Prostate gland (tissue), 2 donors: ENCODE measurements around the gene FBXO8. TPM values are rescaled to one million over a fixed set of nuclear protein-coding genes. Genes with fewer than 3 reads are reported as not detected.

ENCODE experiments used
- DNase-seq: peaks from one replicate; pipeline ENCODE4 v3.0.0-alpha.2; 2019; ENCODE audit warnings: low spot score
- H3K27ac ChIP-seq, 2 donors: fragments of 200-600 bp; sonication (generic); 2 replicates each; pipeline ENCODE4 v1.5.1; 2017 to 2019
- H3K27me3 ChIP-seq: fragments of 200-600 bp; sonication (generic); replicated peaks from 2 replicates; pipeline ENCODE4 v1.5.1; 2019; ENCODE audit not compliant: insufficient read depth
- H3K36me3 ChIP-seq, 2 donors: fragments of 200-600 bp; sonication (generic); 1 replicate in 1 of 2; 2 replicates in 1 of 2; pipeline versions ENCODE4 v1.5.1 to v1.8.1; 2017 to 2019
- H3K4me1 ChIP-seq: fragments of 200-600 bp; sonication (generic); replicated peaks from 2 replicates; pipeline ENCODE4 v1.5.1; 2019
- H3K4me3 ChIP-seq, 2 donors: fragments of 200-600 bp; sonication (generic); 2 replicates each; pipeline ENCODE4 v1.5.1; 2017 to 2019
- H3K9me3 ChIP-seq: fragments of 200-600 bp; sonication (generic); 2 replicates; pipeline ENCODE4 v1.5.1; 2017
- POLR2A ChIP-seq: fragments of 450-650 bp; IDR thresholded peaks from one replicate; pipeline ENCODE4 v1.6.1; 2016; ENCODE audit warnings: antibody characterized with exemption, mild to moderate bottlenecking
- POLR2AphosphoS5 ChIP-seq: sonication (generic); formaldehyde crosslinking; IDR thresholded peaks from one replicate; pipeline ENCODE4 v1.6.1; 2017; ENCODE audit warnings: antibody characterized with exemption
- WGBS: methylation state at CpG from one replicate; pipeline ENCODE4 v1.1.5; 2018; 5-methylcytosine and 5-hydroxymethylcytosine counted together
- intact Hi-C: fragments of 100-400 bp; cut with DNase I; formaldehyde crosslinking; loops from one replicate; pipeline ENCODE4 v1.14.2; 2022
- total RNA-seq, 2 donors: library from RNA; depleted of rRNA; stranded (reverse); fragments of >200 nt; gene quantifications; one replicate each; pipeline ENCODE4 v1.1.0, GENCODE V29; 2016
- TF ChIP-seq, protein P1 (sequence below), 4 experiments: fragments of 200-600 bp in 2 of 4; fragments of 450-650 bp in 2 of 4; sonication (generic) in 2 of 4; IDR thresholded peaks; 1 replicate in 3 of 4; 2 replicates in 1 of 4; pipeline ENCODE4 v1.5.1; 2016 to 2019; ENCODE audit warnings: antibody characterized with exemption in 4 of 4, mild to moderate bottlenecking in 2 of 4, moderate library complexity in 2 of 4

Gene FBXO8
- total RNA-seq, 2 donors from 2014 or later: 35.0 to 38.1 TPM

DNA sequence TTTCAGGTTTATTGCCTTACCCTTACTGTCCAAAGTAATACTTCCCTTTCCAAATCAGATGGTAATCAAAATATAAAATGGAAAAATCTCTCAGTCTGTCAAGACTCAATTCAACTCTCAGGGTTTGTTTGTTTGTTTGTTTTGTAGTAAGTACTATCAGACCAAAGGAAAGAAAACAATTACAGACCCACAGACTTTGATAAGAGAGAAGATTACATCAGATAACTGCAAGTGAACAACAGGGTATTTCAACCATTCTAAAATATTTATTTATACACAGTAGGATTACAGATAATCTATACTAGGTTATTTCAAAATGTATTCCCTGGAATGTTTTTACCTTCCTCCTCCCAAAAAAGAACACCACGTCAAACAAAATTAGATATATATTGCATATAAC is 28.9 kb downstream of the FBXO8 start:
- TF ChIP-seq, protein P1, sequence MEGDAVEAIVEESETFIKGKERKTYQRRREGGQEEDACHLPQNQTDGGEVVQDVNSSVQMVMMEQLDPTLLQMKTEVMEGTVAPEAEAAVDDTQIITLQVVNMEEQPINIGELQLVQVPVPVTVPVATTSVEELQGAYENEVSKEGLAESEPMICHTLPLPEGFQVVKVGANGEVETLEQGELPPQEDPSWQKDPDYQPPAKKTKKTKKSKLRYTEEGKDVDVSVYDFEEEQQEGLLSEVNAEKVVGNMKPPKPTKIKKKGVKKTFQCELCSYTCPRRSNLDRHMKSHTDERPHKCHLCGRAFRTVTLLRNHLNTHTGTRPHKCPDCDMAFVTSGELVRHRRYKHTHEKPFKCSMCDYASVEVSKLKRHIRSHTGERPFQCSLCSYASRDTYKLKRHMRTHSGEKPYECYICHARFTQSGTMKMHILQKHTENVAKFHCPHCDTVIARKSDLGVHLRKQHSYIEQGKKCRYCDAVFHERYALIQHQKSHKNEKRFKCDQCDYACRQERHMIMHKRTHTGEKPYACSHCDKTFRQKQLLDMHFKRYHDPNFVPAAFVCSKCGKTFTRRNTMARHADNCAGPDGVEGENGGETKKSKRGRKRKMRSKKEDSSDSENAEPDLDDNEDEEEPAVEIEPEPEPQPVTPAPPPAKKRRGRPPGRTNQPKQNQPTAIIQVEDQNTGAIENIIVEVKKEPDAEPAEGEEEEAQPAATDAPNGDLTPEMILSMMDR (IDR thresholded peaks at IDR 0.05): no peak
- TF ChIP-seq POLR2AphosphoS5: no peak
- TF ChIP-seq POLR2A: no peak
- no peaks in the 10 kb centered on the region for H3K27me3 ChIP-seq
- no peaks in the 10 kb centered on the region for H3K9me3 ChIP-seq
- no peak overlapping the region for H3K27ac ChIP-seq
- H3K4me1 ChIP-seq: no peaks in the 10 kb centered on the region
- no peak overlapping the region for H3K4me3 ChIP-seq
- WGBS: 91% methylated on average over 1 of the region's 1 CpG
- intact Hi-C loops: no loop called here
- DNase-seq: no peak
- H3K36me3 ChIP-seq: no peaks in the 10 kb centered on the region

DNA sequence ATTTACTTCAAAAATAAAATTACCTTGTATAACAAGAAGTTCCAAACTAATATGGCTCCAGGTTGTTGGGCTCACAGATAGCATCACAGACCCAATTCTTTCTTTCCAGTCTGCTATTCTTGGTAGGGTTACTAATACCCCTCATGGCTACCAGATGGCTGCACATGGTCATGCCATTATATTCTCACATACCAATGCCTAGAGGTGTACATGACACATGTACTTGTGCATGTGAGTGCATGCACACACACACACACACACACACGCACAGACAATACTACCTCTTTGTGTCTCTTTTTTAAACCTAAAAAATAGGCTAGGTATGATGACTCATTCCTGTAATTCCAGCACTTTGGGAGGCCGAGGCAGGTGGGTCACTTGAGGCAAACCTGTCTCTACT is 31.1 kb downstream of the FBXO8 start:
- TF ChIP-seq POLR2AphosphoS5 (no peak), POLR2A (no peak)
- TF ChIP-seq, protein P1 (IDR thresholded peaks at IDR 0.05): no peak
- WGBS: 71% methylated on average over 2 of the region's 2 CpGs
- intact Hi-C loops: no loop called here
- Histone ChIP-seq H3K4me1 (no peaks in the 10 kb centered on the region), H3K36me3 (no peaks in the 10 kb centered on the region), H3K27me3 (no peaks in the 10 kb centered on the region), H3K27ac (no peak overlapping the region), H3K4me3 (no peak overlapping the region), H3K9me3 (no peaks in the 10 kb centered on the region)
- DNase-seq: no peak

DNA sequence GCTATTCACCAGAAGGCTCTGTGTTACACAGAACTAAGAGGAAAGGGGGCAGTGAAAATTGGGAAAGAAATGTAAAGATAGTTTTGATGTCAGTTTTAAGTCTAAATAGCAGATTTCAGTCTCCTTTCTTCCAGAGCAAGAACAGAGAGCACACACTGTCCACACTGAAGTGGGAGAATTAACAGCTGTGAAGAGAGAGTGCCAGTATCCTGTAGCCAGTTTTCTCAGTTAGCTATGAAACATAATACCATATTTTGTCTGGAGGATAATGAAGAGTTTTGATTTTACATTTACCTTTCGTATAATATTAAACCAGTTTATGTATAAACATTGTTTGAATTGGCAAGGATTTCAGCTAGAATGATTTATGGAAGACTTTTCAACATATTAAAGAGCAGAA is 35.1 kb downstream of the FBXO8 start:
- no peak for DNase-seq
- H3K27ac ChIP-seq: no peak overlapping the region
- intact Hi-C loops: no loop called here
- TF ChIP-seq POLR2AphosphoS5 (no peak), POLR2A (no peak)
- TF ChIP-seq, protein P1 (IDR thresholded peaks at IDR 0.05): no peak
- H3K4me3 ChIP-seq: no peak overlapping the region
- no peaks in the 10 kb centered on the region for H3K27me3 ChIP-seq
- no peaks in the 10 kb centered on the region for H3K4me1 ChIP-seq
- no peaks in the 10 kb centered on the region for H3K36me3 ChIP-seq
- no peaks in the 10 kb centered on the region for H3K9me3 ChIP-seq
- WGBS: 12% methylated on average over 1 of the region's 1 CpG

DNA sequence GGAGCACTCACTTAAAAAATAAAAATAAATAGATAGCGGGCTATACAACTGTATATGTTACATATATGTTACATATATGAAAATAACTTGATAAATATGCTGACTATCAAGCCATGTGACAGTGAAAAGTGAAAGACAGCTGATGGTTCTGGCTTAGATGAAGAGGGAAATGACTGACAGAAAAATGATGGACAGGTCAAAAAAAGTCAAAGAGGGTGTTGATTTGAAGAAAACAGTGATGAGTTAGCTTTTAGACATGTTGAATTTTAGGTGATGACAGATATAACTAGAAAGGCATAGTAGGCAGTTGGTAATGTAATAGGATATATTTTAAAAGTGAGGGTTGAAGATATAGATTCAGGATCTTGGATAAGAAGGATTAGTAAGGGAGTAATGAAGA is 37.8 kb downstream of the FBXO8 start:
- H3K27ac ChIP-seq: no peak overlapping the region
- TF ChIP-seq, protein P1 (IDR thresholded peaks at IDR 0.05): no peak
- TF ChIP-seq POLR2AphosphoS5: no peak
- TF ChIP-seq POLR2A: no peak
- no peak overlapping the region for H3K4me3 ChIP-seq
- no peaks in the 10 kb centered on the region for H3K27me3 ChIP-seq
- no peaks in the 10 kb centered on the region for H3K36me3 ChIP-seq
- intact Hi-C loops: no loop called here
- H3K9me3 ChIP-seq: no peaks in the 10 kb centered on the region
- no peak for DNase-seq
- no peaks in the 10 kb centered on the region for H3K4me1 ChIP-seq
- 97% methylated on average over 1 of the region's 1 CpG for WGBS

DNA sequence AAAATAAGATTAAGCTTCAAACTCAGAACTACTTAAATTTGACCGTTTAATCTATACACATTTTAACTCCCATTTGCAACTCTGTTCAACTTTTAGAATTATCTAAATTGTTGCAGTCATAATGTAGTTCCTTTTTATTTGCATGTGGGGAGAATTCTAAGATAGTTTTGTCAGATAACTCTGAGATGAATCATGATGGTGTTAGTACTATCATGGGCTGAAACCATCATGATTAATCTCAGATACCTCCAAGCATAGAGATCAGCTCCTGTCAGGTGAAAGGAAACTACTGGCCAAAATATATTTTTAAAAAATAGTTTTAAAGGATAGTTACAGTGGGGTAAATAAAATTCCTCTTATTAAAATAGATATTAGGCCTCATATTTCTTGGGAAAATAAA is 39.0 kb downstream of the FBXO8 start:
- no peak overlapping the region for H3K4me3 ChIP-seq
- intact Hi-C loops: no loop called here
- DNase-seq: no peak
- no peak for TF ChIP-seq POLR2AphosphoS5
- TF ChIP-seq POLR2A: no peak
- TF ChIP-seq, protein P1 (IDR thresholded peaks at IDR 0.05): no peak
- H3K27me3 ChIP-seq: no peaks in the 10 kb centered on the region
- H3K4me1 ChIP-seq: no peaks in the 10 kb centered on the region
- 84% methylated on average over 1 of the region's 1 CpG for WGBS
- no peak overlapping the region for H3K27ac ChIP-seq
- H3K36me3 ChIP-seq: no peaks in the 10 kb centered on the region
- no peaks in the 10 kb centered on the region for H3K9me3 ChIP-seq
